ENCODE data around the gene SCARB1. TPM values are rescaled to one million over a fixed set of nuclear protein-coding genes. Genes with fewer than 3 reads are reported as not detected.
A peak's percentile ranks its signal among the peaks of the same experiment; 100 is the strongest.

Gene SCARB1
- total RNA-seq, 4 donors from 2014 or later: 33.7 to 252 (median 43.6) TPM

GRCh38 chr12:124788936-124789555 lies 74.6 kb downstream of the SCARB1 start:
- Histone ChIP-seq H3K36me3 (no peaks in the 10 kb centered on the region), H3K9me3 (no peaks in the 10 kb centered on the region), H3K4me3 (no peak overlapping the region), H3K27ac (no peak overlapping the region), H3K4me1 (no peaks in the 10 kb centered on the region), H3K27me3 (no peaks in the 10 kb centered on the region)
- WGBS, 2 donors (ENCODE audit: low coverage in 1 of 2): 88 to 96% methylated on average over 7 to 13 of the region's 13 CpGs
- no peak for DNase-seq
- intact Hi-C loops (cut with DNase I; ENCODE audit: low total_unique reads): no loop called here
- in situ Hi-C loops (cut with MboI; ENCODE audit: low pct_ligation_motif_present in 1 of 4, low pct_unique_long_range_greater_than_20kb in 1 of 4, low sequenced_read_pairs in 3 of 4): no loop called here
- TF ChIP-seq POLR2AphosphoS5 (IDR thresholded peaks at IDR 0.05) (no peak), POLR2A (IDR thresholded peaks at IDR 0.05) (no peak), EP300 (IDR thresholded peaks at IDR 0.05; ENCODE audit: low read depth) (no peak), CTCF (IDR thresholded peaks at IDR 0.05) (no peak)

- in situ Hi-C loops (cut with MboI; ENCODE audit: low pct_ligation_motif_present in 1 of 4, low pct_unique_long_range_greater_than_20kb in 1 of 4, low sequenced_read_pairs in 3 of 4) (no loop called here), intact Hi-C loops (cut with DNase I; ENCODE audit: low total_unique reads) (no loop called here)
- H3K27me3 ChIP-seq: no peaks in the 10 kb centered on the region
- TF ChIP-seq CTCF (IDR thresholded peaks at IDR 0.05): no peak
- no peak for TF ChIP-seq POLR2A (IDR thresholded peaks at IDR 0.05)
- TF ChIP-seq POLR2AphosphoS5 (IDR thresholded peaks at IDR 0.05): no peak
- TF ChIP-seq EP300 (IDR thresholded peaks at IDR 0.05; ENCODE audit: low read depth): no peak
- H3K27ac ChIP-seq: no peak overlapping the region
- H3K4me1 ChIP-seq: no peaks in the 10 kb centered on the region
- H3K36me3 ChIP-seq: no peaks in the 10 kb centered on the region
- peak; percentile 53 for DNase-seq
- no peaks in the 10 kb centered on the region for H3K9me3 ChIP-seq
- WGBS, 2 donors (ENCODE audit: low coverage in 1 of 2): 83% methylated on average over 28 of the region's 31 CpGs; no CpG with 5 or more reads in 1 of the 2 donors
- peak overlapping the region in 1 of 4 donors; percentile 20 for H3K4me3 ChIP-seq
Measured at GRCh38 chr12:124786061-124786964, 77.4 kb downstream of the SCARB1 start.

- Histone ChIP-seq H3K9me3 (no peaks in the 10 kb centered on the region), H3K36me3 (no peaks in the 10 kb centered on the region), H3K27me3 (no peaks in the 10 kb centered on the region), H3K4me1 (no peaks in the 10 kb centered on the region), H3K4me3 (no peak overlapping the region), H3K27ac (no peak overlapping the region)
- 90% methylated on average over 11 of the region's 11 CpGs; no CpG with 5 or more reads in 1 of the 2 donors for WGBS, 2 donors (ENCODE audit: low coverage in 1 of 2)
- in situ Hi-C loops (cut with MboI; ENCODE audit: low pct_ligation_motif_present in 1 of 4, low pct_unique_long_range_greater_than_20kb in 1 of 4, low sequenced_read_pairs in 3 of 4) (no loop called here), intact Hi-C loops (cut with DNase I; ENCODE audit: low total_unique reads) (no loop called here)
- TF ChIP-seq CTCF (IDR thresholded peaks at IDR 0.05) (no peak), POLR2A (IDR thresholded peaks at IDR 0.05) (no peak), POLR2AphosphoS5 (IDR thresholded peaks at IDR 0.05) (no peak), EP300 (IDR thresholded peaks at IDR 0.05; ENCODE audit: low read depth) (no peak)
- DNase-seq: no peak
Measured at GRCh38 chr12:124784871-124785572, 78.6 kb downstream of the SCARB1 start.

- Histone ChIP-seq H3K36me3 (no peaks in the 10 kb centered on the region), H3K27me3 (no peaks in the 10 kb centered on the region), H3K9me3 (no peaks in the 10 kb centered on the region), H3K27ac (no peak overlapping the region), H3K4me3 (no peak overlapping the region), H3K4me1 (no peaks in the 10 kb centered on the region)
- intact Hi-C loops (cut with DNase I; ENCODE audit: low total_unique reads) (no loop called here), in situ Hi-C loops (cut with MboI; ENCODE audit: low pct_ligation_motif_present in 1 of 4, low pct_unique_long_range_greater_than_20kb in 1 of 4, low sequenced_read_pairs in 3 of 4) (no loop called here)
- no peak for DNase-seq
- WGBS, 2 donors (ENCODE audit: low coverage in 1 of 2): 88 to 92% methylated on average over 4 to 5 of the region's 5 CpGs
- TF ChIP-seq CTCF (IDR thresholded peaks at IDR 0.05) (no peak), EP300 (IDR thresholded peaks at IDR 0.05; ENCODE audit: low read depth) (no peak), POLR2A (IDR thresholded peaks at IDR 0.05) (no peak), POLR2AphosphoS5 (IDR thresholded peaks at IDR 0.05) (no peak)
Measured at GRCh38 chr12:124783087-124783486, 80.6 kb downstream of the SCARB1 start.
